Measurements from ENCODE around the gene AOX1.

GRCh38 chr2:200705305-200706041 is 119.7 kb downstream of the AOX1 start:
- peak; percentile 54 to 81 for TF ChIP-seq CTCF (conservative IDR thresholded peaks at IDR 0.05; ENCODE audit: low read depth in 2 of 2)
- TF ChIP-seq ZNF331 (CRISPR knock-in tag; IDR thresholded peaks at IDR 0.05; ENCODE audit: low read depth) = no peak
- no peak for TF ChIP-seq EZH2 (IDR thresholded peaks at IDR 0.05; ENCODE audit: low read depth, unreplicated experiment)
- TF ChIP-seq STAT1 (IDR thresholded peaks at IDR 0.05; ENCODE audit: unreplicated experiment) = no peak
- no peak for TF ChIP-seq REST (IDR thresholded peaks at IDR 0.05; ENCODE audit: unreplicated experiment)
- TF ChIP-seq POLR2AphosphoS5 (IDR thresholded peaks at IDR 0.05; ENCODE audit: low read depth) = no peak
- TF ChIP-seq ETS1 (IDR thresholded peaks at IDR 0.05) = no peak
- no peak for TF ChIP-seq EZH2phosphoT487 (IDR thresholded peaks at IDR 0.05; ENCODE audit: unreplicated experiment)

Measured in GM23338 (cell line).